IPS DF 4.7 (cell line): ENCODE results near the gene UBALD2.
"Not testable (repeated sequence)": the region's sequence is repeated elsewhere in the genome, so short reads cannot be mapped to it uniquely, and the experiment has no call there.

Experiments used
- DNase-seq: peaks from one replicate; pipeline ENCODE4 v3.0.0-alpha.2; 2013; ENCODE audit warnings: low spot score; ENCODE audit errors: extremely low read depth

UBALD2 gene

GRCh38 chr17:76244721-76245120 is 20.4 kb upstream of the UBALD2 start:
- not testable (repeated sequence) for DNase-seq

GRCh38 chr17:76246080-76247066 is 18.8 kb upstream of the UBALD2 start:
- DNase-seq, result no peak

GRCh38 chr17:76247304-76247703 is 17.8 kb upstream of the UBALD2 start:
- DNase-seq, result no peak

GRCh38 chr17:76248013-76248782 is 16.9 kb upstream of the UBALD2 start:
- no peak for DNase-seq

GRCh38 chr17:76250141-76250540 is 15.0 kb upstream of the UBALD2 start:
- no peak for DNase-seq

- no peak for DNase-seq
Measured at GRCh38 chr17:76251478-76252039, 13.6 kb upstream of the UBALD2 start.

GRCh38 chr17:76252040-76252954 is 12.9 kb upstream of the UBALD2 start:
- DNase-seq, result no peak

GRCh38 chr17:76252967-76253766 is 12.0 kb upstream of the UBALD2 start:
- not testable (repeated sequence) for DNase-seq

- no peak for DNase-seq
Measured at GRCh38 chr17:76253841-76254240, 11.3 kb upstream of the UBALD2 start.

GRCh38 chr17:76254275-76254674 is 10.9 kb upstream of the UBALD2 start:
- no peak for DNase-seq

- DNase-seq, result no peak
Measured at GRCh38 chr17:76255801-76256429, 9.2 kb upstream of the UBALD2 start.

GRCh38 chr17:76256430-76257050 is 8.6 kb upstream of the UBALD2 start:
- not testable (repeated sequence) for DNase-seq

GRCh38 chr17:76260220-76260619 is 4.9 kb upstream of the UBALD2 start:
- DNase-seq, result no peak

GRCh38 chr17:76260669-76261068 is 4.5 kb upstream of the UBALD2 start:
- DNase-seq, result no peak

GRCh38 chr17:76261421-76262215 is 3.5 kb upstream of the UBALD2 start:
- DNase-seq, result no peak

GRCh38 chr17:76262732-76263344 is 2.3 kb upstream of the UBALD2 start:
- DNase-seq, result no peak

GRCh38 chr17:76263896-76264295 is 1.3 kb upstream of the UBALD2 start:
- DNase-seq, result no peak

GRCh38 chr17:76264425-76264754 is 758 bp upstream of the UBALD2 start:
- no peak for DNase-seq
